HepG2 (cell line): Measurements from ENCODE around the gene SKIL. TPM values are rescaled to one million over a fixed set of nuclear protein-coding genes. Genes with fewer than 3 reads are reported as not detected.

Source experiments
- ATAC-seq: fragments of 200-7000 bp; cut with Tn5 transposase; 3 replicates; pipeline ENCODE4 v1.9.1; 2020; ENCODE audit warnings: mild to moderate bottlenecking, moderate library complexity
- BruUV-seq: library from RNA; stranded (reverse); fragments of 400-500 nt; replicated peaks from 2 replicates; lab custom pipeline; 2021; lab: Mats Ljungman, UMichigan
- CTCF ChIA-PET: fragments of 300-600 bp; formaldehyde crosslinking; extraction: SDS; loops from one replicate; lab custom pipeline; 2021; ENCODE audit warnings: low total read pairs, inconsistent platforms, low intra/inter-chr PET ratio; lab: Yijun Ruan, JAX
- POLR2A ChIA-PET: fragments of 350-600 bp; sonication (Branson Sonifier 250); formaldehyde crosslinking; loops from one replicate; lab custom pipeline; 2020; ENCODE audit warnings: antibody characterized with exemption, inconsistent platforms; lab: Yijun Ruan, JAX
- DNase-seq: peaks from one replicate; pipeline ENCODE4 v3.0.0-alpha.2; 2015; ENCODE audit warnings: low spot score
- FAIRE-seq: peaks from 3 replicates; lab custom pipeline; 2011; peaks lifted over from hg19 to GRCh38; lab: Jason Lieb, UNC
- H2AFZ ChIP-seq: one replicate; pipeline ENCODE4 v1.6.1; 2011; ENCODE audit warnings: low read length, inconsistent platforms
- H3K27ac ChIP-seq: fragments of 300-600 bp; 3 replicates; pipeline ENCODE4 v1.8.0; 2011; ENCODE audit warnings: mixed run types, mild to moderate bottlenecking, mixed read lengths, low read length, inconsistent platforms; ENCODE audit not compliant: insufficient read depth; ENCODE audit errors: extremely low read length
- H3K27me3 ChIP-seq, 2 experiments: fragments of 200-600 bp in 1 of 2; 2 replicates in 1 of 2; 3 replicates in 1 of 2; pipeline versions ENCODE4 v1.6.0 to v1.8.0; 2011; ENCODE audit warnings: low read length in 2 of 2, mild to moderate bottlenecking in 2 of 2, moderate library complexity in 2 of 2, inconsistent platforms in 1 of 2; ENCODE audit not compliant: insufficient read depth in 2 of 2, control insufficient read depth in 1 of 2
- H3K36me3 ChIP-seq, 2 experiments: fragments of 200-600 bp in 1 of 2; replicated peaks in 1 of 2; 2 replicates in 1 of 2; 3 replicates in 1 of 2; pipeline versions ENCODE4 v1.5.1 to v1.8.0; 2011; ENCODE audit warnings: low read length in 2 of 2, inconsistent platforms in 1 of 2; ENCODE audit not compliant: insufficient read depth in 2 of 2, control insufficient read depth in 1 of 2
- H3K4me1 ChIP-seq: 2 replicates; pipeline ENCODE4 v1.5.1; 2012; ENCODE audit warnings: low read length, inconsistent platforms; ENCODE audit not compliant: insufficient read depth
- H3K4me2 ChIP-seq: 2 replicates; pipeline ENCODE4 v1.6.0; 2011; ENCODE audit warnings: low read depth, low read length, inconsistent platforms
- H3K4me3 ChIP-seq, 3 experiments: fragments of 200-600 bp in 1 of 3; sonication (generic), shearing (Covaris generic) in 1 of 3; replicated peaks in 1 of 3; 2 replicates each; pipeline ENCODE4 v1.5.1; 2011 to 2016; ENCODE audit warnings: low read length in 3 of 3, inconsistent platforms in 2 of 3, low read depth in 2 of 3, mild to moderate bottlenecking in 2 of 3, control low read depth in 1 of 3, mixed read lengths in 1 of 3; ENCODE audit not compliant: insufficient read depth in 1 of 3
- H3K79me2 ChIP-seq: one replicate; pipeline ENCODE4 v1.6.1; 2011; ENCODE audit warnings: low read length, inconsistent platforms; ENCODE audit not compliant: insufficient read depth
- H3K9ac ChIP-seq: 2 replicates; pipeline ENCODE4 v1.6.0; 2011; ENCODE audit warnings: mild to moderate bottlenecking, low read depth, low read length, inconsistent platforms; ENCODE audit not compliant: insufficient read depth
- H3K9me3 ChIP-seq: 2 replicates; pipeline ENCODE4 v1.5.1; 2012; ENCODE audit warnings: mild to moderate bottlenecking, low read length
- H4K20me1 ChIP-seq: 2 replicates; pipeline ENCODE4 v1.6.0; 2011; ENCODE audit warnings: inconsistent platforms, mild to moderate bottlenecking, low read length, moderate library complexity; ENCODE audit not compliant: insufficient read depth
- AGO1 ChIP-seq: fragments of 200-400 bp; formaldehyde crosslinking; IDR thresholded peaks from 2 replicates; pipeline ENCODE4 v1.6.1; 2017; ENCODE audit warnings: mild to moderate bottlenecking, low read depth, low read length, moderate library complexity; ENCODE audit not compliant: poor library complexity, severe bottlenecking
- HOXD1 ChIP-seq: sonication (generic); formaldehyde crosslinking; IDR thresholded peaks from 2 replicates; pipeline ENCODE4 v1.5.0; 2020; ENCODE audit warnings: missing genetic modification reagents
- JDP2 ChIP-seq: sonication (generic); formaldehyde crosslinking; IDR thresholded peaks from 2 replicates; pipeline ENCODE4 v1.8.1; 2022; ENCODE audit warnings: missing genetic modification reagents, borderline replicate concordance
- NKX3-1 ChIP-seq: sonication (generic); formaldehyde crosslinking; IDR thresholded peaks from 2 replicates; pipeline ENCODE4 v1.5.0; 2020; ENCODE audit warnings: missing genetic modification reagents
- RFX5 ChIP-seq: IDR thresholded peaks from 2 replicates; pipeline ENCODE4 v1.6.1; 2011; ENCODE audit warnings: low read depth, low read length, improper control_type of control experiment
- SKI ChIP-seq: fragments of 450-650 bp; IDR thresholded peaks from one replicate; pipeline ENCODE4 v1.6.1; 2018; ENCODE audit warnings: mild to moderate bottlenecking; ENCODE audit not compliant: partially characterized antibody
- SOX5 ChIP-seq: IDR thresholded peaks from 2 replicates; pipeline ENCODE4 v1.6.1; 2016; ENCODE audit warnings: borderline replicate concordance
- SRSF4 ChIP-seq: fragments of 200-400 bp; formaldehyde crosslinking; IDR thresholded peaks from one replicate; pipeline ENCODE4 v1.6.1; 2018; ENCODE audit warnings: mild to moderate bottlenecking, low read depth, low read length, moderate library complexity; ENCODE audit not compliant: poor library complexity, severe bottlenecking
- TEF ChIP-seq: sonication (generic); formaldehyde crosslinking; IDR thresholded peaks from 2 replicates; pipeline ENCODE4 v1.5.0; 2020; ENCODE audit warnings: missing genetic modification reagents
- TFDP2 ChIP-seq: sonication (generic); formaldehyde crosslinking; IDR thresholded peaks from 2 replicates; pipeline ENCODE4 v1.4.0; 2020; ENCODE audit warnings: missing genetic modification reagents
- ZBTB33 ChIP-seq: sonication (generic); formaldehyde crosslinking; IDR thresholded peaks from 2 replicates; pipeline ENCODE4 v1.4.0; 2020; ENCODE audit warnings: missing genetic modification reagents
- ZGPAT ChIP-seq: IDR thresholded peaks from 2 replicates; pipeline ENCODE4 v1.6.1; 2016; ENCODE audit warnings: mild to moderate bottlenecking
- ZNF18 ChIP-seq: sonication (generic); formaldehyde crosslinking; IDR thresholded peaks from 2 replicates; pipeline ENCODE4 v1.8.0; 2022; ENCODE audit warnings: mild to moderate bottlenecking, missing genetic modification reagents; ENCODE audit not compliant: insufficient replicate concordance
- ZNF275 ChIP-seq: sonication (generic); formaldehyde crosslinking; IDR thresholded peaks from 2 replicates; pipeline ENCODE4 v1.8.0; 2022; ENCODE audit warnings: missing genetic modification reagents, mild to moderate bottlenecking, inconsistent platforms, borderline replicate concordance
- ZNF335 ChIP-seq: sonication (generic); formaldehyde crosslinking; IDR thresholded peaks from 2 replicates; pipeline ENCODE4 v1.4.0; 2020; ENCODE audit warnings: missing genetic modification reagents
- ZNF484 ChIP-seq: sonication (generic); formaldehyde crosslinking; IDR thresholded peaks from 2 replicates; pipeline ENCODE4 v1.5.1; 2020; ENCODE audit warnings: mild to moderate bottlenecking, low read depth, missing genetic modification reagents, borderline replicate concordance
- ZNF792 ChIP-seq: IDR thresholded peaks from 2 replicates; pipeline ENCODE4 v1.6.1; 2016
- WGBS: methylation state at CpG from one replicate; pipeline ENCODE4 v1.1.6; 2017; ENCODE audit warnings: low lambda C conversion rate; 5-methylcytosine and 5-hydroxymethylcytosine counted together
- in situ Hi-C: cut with HindIII; loops from 2 replicates; pipeline ENCODE4 v1.10.0; 2017; ENCODE audit warnings: low pct_unique_long_range_greater_than_20kb; ENCODE audit not compliant: extremely low pct_ligation_motif_present
- intact Hi-C: fragments of 100-400 bp; cut with micrococcal nuclease; formaldehyde crosslinking; loops from one replicate; pipeline ENCODE4 v1.10.0; 2022; ENCODE audit not compliant: unreplicated experiment
- polyA plus RNA-seq, 8 experiments: library from polyadenylated mRNA; depleted of rRNA in 3 of 8; stranded (reverse) in 7 of 8; unstranded in 1 of 8; fragments of >200 nt; fragmentation: Illumina TruSeq in 4 of 8; extraction: Trizol in 4 of 8; gene quantifications; 2 replicates each; pipeline versions ENCODE4 v1.2.1 to v1.2.3, GENCODE V29; 2011 to 2016; ENCODE audit warnings: low read depth in 4 of 8, missing spikeins in 1 of 8, mixed read lengths in 1 of 8; ENCODE audit not compliant: insufficient read depth in 1 of 8
- total RNA-seq, 5 experiments: library from RNA; depleted of rRNA; stranded (reverse); fragments of >200 nt; fragmentation: Illumina TruSeq; extraction: Trizol; gene quantifications; 2 replicates each; pipeline ENCODE4 v1.2.3, GENCODE V29; 2016; ENCODE audit warnings: low read depth in 1 of 5

The SKIL gene
- total and polyA plus RNA-seq, 2 of the 13 experiments (the other 11 are each of a cell fraction or from before 2014, with no cell fraction given): 5.2 to 20.7 TPM

GRCh38 chr3:170361711-170362110 lies 4.2 kb downstream of the SKIL start:
- Histone ChIP-seq H3K4me2 (no peak overlapping the region), H4K20me1 (no peaks in the 10 kb centered on the region; the same call in 1 of the 2 replicates), H3K27me3 (no peaks in the 10 kb centered on the region; a peak in 1 of 5 replicates), H3K4me1 (peaks cover 54% of the 10 kb centered on the region), H3K27ac (no peak overlapping the region), H3K4me3 (no peak overlapping the region), H3K9ac (no peak overlapping the region), H3K36me3 (peaks cover 2 to 6% of the 10 kb centered on the region in 2 experiments; a peak in 1 of 5 replicates), H2AFZ (no peak overlapping the region), H3K9me3 (no peaks in the 10 kb centered on the region)
- ATAC-seq (no peak), FAIRE-seq (no peak), DNase-seq (no peak)
- ChIA-PET POLR2A (no interaction called here), CTCF (no interaction called here)
- no TSS peak for BruUV-seq
- intact Hi-C loops: no loop called here
- in situ Hi-C loops: no loop called here
- 99% methylated on average over 6 of the region's 6 CpGs for WGBS
- TF ChIP-seq SKI (no peak), ZNF275 (CRISPR knock-in tag) (no peak), JDP2 (CRISPR knock-in tag) (no peak), ZNF18 (no peak), ZNF484 (CRISPR knock-in tag) (no peak), ZBTB33 (CRISPR knock-in tag) (no peak), RFX5 (no peak), HOXD1 (CRISPR knock-in tag) (no peak), SOX5 (CRISPR knock-in tag) (no peak), ZNF792 (CRISPR knock-in tag) (no peak), ZNF335 (no peak), SRSF4 (no peak), TEF (no peak), TFDP2 (no peak), AGO1 (no peak), NKX3-1 (CRISPR knock-in tag) (no peak), ZGPAT (CRISPR knock-in tag) (no peak)
- TF ChIP-seq, all 625 proteins: peak for 0
- H3K79me2 ChIP-seq: peaks cover 16% of the 10 kb centered on the region
